Measurements from ENCODE around the gene CCL7. TPM values are rescaled to one million over a fixed set of nuclear protein-coding genes. Genes with fewer than 3 reads are reported as not detected.
A peak's percentile ranks its signal among the peaks of the same experiment; 100 is the strongest.
"Not testable (repeated sequence)": the region's sequence is repeated elsewhere in the genome, so short reads cannot be mapped to it uniquely, and the experiment has no call there.

CCL7 gene
- total RNA-seq (not detected), polyA plus RNA-seq (0.15 TPM)

DNA sequence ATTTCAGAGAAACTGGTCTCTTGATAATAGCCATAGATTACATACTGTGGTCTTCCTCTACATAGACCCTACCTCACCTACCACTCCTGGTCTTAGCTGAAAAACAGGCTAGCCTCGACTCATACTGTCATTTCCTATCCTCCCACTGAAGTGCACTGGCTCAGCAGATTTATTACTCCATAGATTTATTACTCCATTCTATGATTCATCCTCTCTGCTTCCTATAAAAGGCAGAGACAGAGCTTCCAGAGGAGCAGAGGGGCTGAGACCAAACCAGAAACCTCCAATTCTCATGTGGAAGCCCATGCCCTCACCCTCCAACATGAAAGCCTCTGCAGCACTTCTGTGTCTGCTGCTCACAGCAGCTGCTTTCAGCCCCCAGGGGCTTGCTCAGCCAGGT, at the start of gene CCL7:
CCL7 (plus strand) TSS at position 253 of the 400 bp plus-strand sequence; CDS start at position 323, 70 bp downstream.
- WGBS = 10% methylated on average over 1 of the region's 1 CpG
- DNase-seq (ENCODE audit: extremely low spot score) = no peak
- H3K27ac ChIP-seq (ENCODE audit: low read depth) = no peak within 1 kb of the TSS
- no peaks in the 10 kb centered on the region for H3K4me1 ChIP-seq (ENCODE audit: insufficient read depth)
- no peaks in the 10 kb centered on the region for H3K36me3 ChIP-seq (ENCODE audit: insufficient read depth)
- no peak within 1 kb of the TSS for H3K4me3 ChIP-seq (ENCODE audit: low read depth, low read length)

DNA sequence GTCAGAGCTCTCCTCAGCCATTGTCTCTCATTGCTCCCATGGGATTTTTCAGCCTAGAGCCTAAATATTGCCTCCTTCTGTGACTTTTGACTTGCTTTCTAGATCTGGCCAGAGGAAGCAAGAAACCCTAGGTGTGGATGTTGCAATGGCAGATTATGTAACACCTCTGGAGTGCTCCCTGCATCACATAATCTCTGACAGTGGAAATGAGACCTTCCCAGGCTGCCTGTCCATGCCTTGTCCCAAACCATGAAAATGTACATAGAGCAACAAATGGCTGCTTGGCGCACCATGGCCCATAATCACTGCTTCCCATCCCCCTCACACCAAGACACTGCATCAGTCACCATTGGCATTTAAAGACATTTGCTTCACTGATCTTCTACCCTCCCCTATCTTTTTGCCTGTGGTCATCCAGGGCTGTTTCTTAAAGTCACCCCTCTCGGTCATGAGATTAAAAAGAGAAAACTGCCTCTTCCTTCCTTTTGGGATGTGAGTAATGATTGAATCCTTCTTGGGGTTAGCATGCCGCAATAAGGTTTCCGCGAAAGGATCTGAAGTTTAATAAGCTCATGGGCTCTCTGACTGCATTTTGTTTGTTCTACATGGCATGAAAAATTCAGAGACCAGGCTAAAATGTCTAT, 49.1 kb upstream of the CCL7 start:
- Histone ChIP-seq H3K4me1 (ENCODE audit: insufficient read depth) (no peaks in the 10 kb centered on the region), H3K36me3 (ENCODE audit: insufficient read depth) (no peaks in the 10 kb centered on the region), H3K4me3 (ENCODE audit: low read depth, low read length) (no peak overlapping the region), H3K27ac (ENCODE audit: low read depth) (no peak overlapping the region)
- no peak for DNase-seq (ENCODE audit: extremely low spot score)
- 85% methylated on average over 5 of the region's 5 CpGs for WGBS

DNA sequence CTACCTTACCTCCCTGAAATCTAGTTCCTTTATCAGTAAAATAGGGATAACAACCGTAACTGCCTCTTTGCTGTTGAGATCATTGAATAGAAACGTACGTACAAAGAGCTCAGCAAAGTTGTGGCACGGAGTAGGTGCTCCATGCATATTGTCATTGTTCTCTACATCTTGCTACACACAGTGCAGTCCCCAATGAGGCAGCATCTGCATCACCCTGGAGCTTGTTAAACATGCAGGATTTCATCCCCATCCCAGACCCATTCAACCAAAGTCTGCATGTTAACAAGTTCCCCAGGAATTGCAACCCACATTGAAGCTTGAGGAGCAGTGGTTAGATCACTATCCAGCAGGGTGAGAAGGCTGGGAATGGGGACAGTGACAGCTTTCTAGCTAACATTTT, 48.6 kb upstream of the CCL7 start:
- H3K27ac ChIP-seq (ENCODE audit: low read depth) = no peak overlapping the region
- DNase-seq (ENCODE audit: extremely low spot score) = no peak
- 85% methylated on average over 4 of the region's 4 CpGs for WGBS
- H3K36me3 ChIP-seq (ENCODE audit: insufficient read depth) = no peaks in the 10 kb centered on the region
- H3K4me1 ChIP-seq (ENCODE audit: insufficient read depth) = no peaks in the 10 kb centered on the region
- H3K4me3 ChIP-seq (ENCODE audit: low read depth, low read length) = no peak overlapping the region

DNA sequence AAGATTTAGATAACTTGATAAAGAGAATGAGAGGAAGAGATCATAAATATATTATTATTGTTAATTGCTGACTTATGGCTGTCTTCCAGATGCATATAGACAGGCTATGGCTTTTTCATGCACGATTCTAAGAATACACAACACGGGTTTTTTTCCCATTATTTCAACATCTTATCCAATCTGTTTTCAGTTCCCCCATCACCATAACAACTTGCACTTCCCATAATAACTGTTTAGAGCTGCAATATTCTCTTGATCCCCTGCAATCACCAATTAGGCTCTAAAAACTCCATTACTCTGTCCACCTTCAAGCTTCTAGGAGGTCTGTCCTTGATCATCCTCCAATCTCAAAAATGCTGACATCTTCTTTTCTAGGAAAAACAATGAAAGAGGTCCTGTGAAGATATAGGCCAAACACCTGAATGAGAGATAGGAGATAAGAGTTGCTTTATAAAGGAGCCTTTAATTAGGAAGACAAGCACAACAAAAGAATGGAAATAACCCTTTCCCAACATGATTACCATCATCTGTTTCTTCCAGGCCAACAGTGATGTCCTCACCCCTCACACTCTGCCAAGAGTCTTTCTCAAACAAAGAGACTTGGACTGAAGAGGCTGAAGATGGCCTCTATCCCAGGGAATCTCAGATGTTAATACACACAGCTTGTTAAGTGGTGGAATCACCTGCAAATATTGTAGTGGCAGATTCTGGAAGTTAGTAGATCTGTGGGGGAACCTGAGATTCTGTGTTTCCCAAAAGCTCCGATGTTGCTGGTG, 47.1 kb upstream of the CCL7 start:
- WGBS = 70% methylated on average over 3 of the region's 3 CpGs
- no peak for DNase-seq (ENCODE audit: extremely low spot score)

GRCh38 chr17:34225046-34225445, 45.0 kb upstream of the CCL7 start:
- Histone ChIP-seq H3K27ac (ENCODE audit: low read depth) (no peak overlapping the region), H3K4me1 (ENCODE audit: insufficient read depth) (no peaks in the 10 kb centered on the region), H3K36me3 (ENCODE audit: insufficient read depth) (no peaks in the 10 kb centered on the region), H3K4me3 (ENCODE audit: low read depth, low read length) (no peak overlapping the region)
- WGBS = 91% methylated on average over 9 of the region's 9 CpGs
- DNase-seq (ENCODE audit: extremely low spot score) = no peak

More for the DNA sequence above, 47.1 kb upstream of the CCL7 start:
- Histone ChIP-seq H3K4me3 (ENCODE audit: low read depth, low read length) (no peak overlapping the region), H3K27ac (ENCODE audit: low read depth) (no peak overlapping the region), H3K36me3 (ENCODE audit: insufficient read depth) (no peaks in the 10 kb centered on the region), H3K4me1 (ENCODE audit: insufficient read depth) (no peaks in the 10 kb centered on the region)

DNA sequence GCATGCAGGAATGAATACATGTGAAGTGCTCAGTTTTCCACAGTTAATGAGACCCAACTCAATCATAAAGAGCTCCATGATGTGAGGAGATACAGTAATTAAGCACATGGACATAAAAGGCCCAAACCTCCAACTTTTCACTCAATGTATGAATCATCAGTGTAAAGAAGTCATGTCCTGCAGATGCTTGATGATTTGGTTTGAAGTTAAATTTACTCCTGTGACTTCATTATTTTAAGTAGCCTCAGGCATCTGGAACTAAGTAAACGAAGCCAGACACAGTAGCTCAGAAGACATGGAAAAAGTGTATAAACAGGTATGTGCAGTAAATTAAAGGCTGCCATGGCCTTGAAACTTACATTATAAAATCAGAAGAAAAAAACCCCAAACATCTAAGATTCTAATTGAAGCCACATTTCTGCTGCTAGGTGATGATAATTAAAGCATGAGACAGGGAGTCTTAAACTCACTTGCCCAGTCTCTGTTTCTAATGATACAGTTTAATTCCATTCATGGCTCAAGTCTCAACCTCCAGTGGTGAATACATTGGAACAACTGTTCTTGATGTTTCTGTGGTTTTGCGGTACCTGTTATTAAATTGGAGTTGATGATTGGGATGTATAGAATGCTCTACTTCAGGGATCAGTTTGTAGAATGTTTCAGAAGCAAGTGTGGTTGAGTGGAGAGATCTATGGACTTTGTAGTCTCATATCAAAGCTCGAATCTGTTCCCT, 43.8 kb upstream of the CCL7 start:
- 77% methylated on average over 3 of the region's 3 CpGs for WGBS
- H3K4me1 ChIP-seq (ENCODE audit: insufficient read depth) = no peaks in the 10 kb centered on the region

DNA sequence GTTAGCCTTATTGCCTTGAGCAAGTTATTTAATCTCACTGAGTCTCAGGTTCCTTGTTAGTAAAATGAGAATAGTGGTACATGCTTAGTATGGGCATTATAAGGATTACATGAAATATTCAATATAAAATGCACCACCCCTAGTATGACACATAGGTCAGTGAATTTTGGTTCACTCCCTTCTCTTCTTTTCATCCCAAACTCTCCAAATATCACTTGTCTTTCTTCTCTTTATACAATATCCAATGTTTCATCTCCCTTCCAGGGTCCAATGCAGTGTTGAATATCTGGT, 43.3 kb upstream of the CCL7 start:
- Histone ChIP-seq H3K27ac (ENCODE audit: low read depth) (no peak overlapping the region), H3K36me3 (ENCODE audit: insufficient read depth) (no peaks in the 10 kb centered on the region), H3K4me3 (ENCODE audit: low read depth, low read length) (no peak overlapping the region), H3K4me1 (ENCODE audit: insufficient read depth) (no peaks in the 10 kb centered on the region)
- DNase-seq (ENCODE audit: extremely low spot score) = no peak

More for the DNA sequence above, 43.8 kb upstream of the CCL7 start:
- Histone ChIP-seq H3K27ac (ENCODE audit: low read depth) (no peak overlapping the region), H3K4me3 (ENCODE audit: low read depth, low read length) (no peak overlapping the region), H3K36me3 (ENCODE audit: insufficient read depth) (no peaks in the 10 kb centered on the region)
- DNase-seq (ENCODE audit: extremely low spot score) = no peak

DNA sequence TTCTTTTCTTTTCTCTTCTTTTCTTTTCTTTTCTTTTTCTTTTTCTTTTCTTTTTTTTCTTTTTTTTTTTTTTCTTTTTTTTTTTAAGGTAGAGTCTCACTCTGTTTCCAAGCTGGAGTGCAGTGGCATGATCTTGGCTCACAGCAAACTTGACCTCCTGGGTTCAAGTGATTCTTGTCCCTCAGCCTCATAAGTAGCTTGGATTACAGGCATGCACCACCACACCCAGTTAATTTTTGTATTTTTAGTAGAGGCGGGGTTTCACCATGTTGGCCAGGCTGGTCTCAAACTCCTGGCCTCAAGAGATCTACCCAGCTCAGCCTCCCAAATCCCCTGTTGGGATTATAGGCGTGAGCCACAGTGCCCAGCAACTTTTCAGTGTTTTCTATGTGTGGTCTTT, 42.7 kb upstream of the CCL7 start:
- not testable (repeated sequence) for H3K27ac ChIP-seq (ENCODE audit: low read depth); DNase-seq (ENCODE audit: extremely low spot score); H3K4me1 ChIP-seq (ENCODE audit: insufficient read depth); H3K4me3 ChIP-seq (ENCODE audit: low read depth, low read length); H3K36me3 ChIP-seq (ENCODE audit: insufficient read depth)
- WGBS = 85% methylated on average over 2 of the region's 2 CpGs

- no peaks in the 10 kb centered on the region for H3K36me3 ChIP-seq (ENCODE audit: insufficient read depth)
- no peak for DNase-seq (ENCODE audit: extremely low spot score)
- WGBS = 54% methylated on average over 3 of the region's 3 CpGs
- H3K4me3 ChIP-seq (ENCODE audit: low read depth, low read length) = no peak overlapping the region
- H3K4me1 ChIP-seq (ENCODE audit: insufficient read depth) = no peaks in the 10 kb centered on the region
- H3K27ac ChIP-seq (ENCODE audit: low read depth) = no peak overlapping the region
These were observed 42.3 kb upstream of the CCL7 start for GRCh38 chr17:34227707-34228106.

- no peak overlapping the region for H3K27ac ChIP-seq (ENCODE audit: low read depth)
- no peaks in the 10 kb centered on the region for H3K4me1 ChIP-seq (ENCODE audit: insufficient read depth)
- H3K4me3 ChIP-seq (ENCODE audit: low read depth, low read length) = no peak overlapping the region
- no peak for DNase-seq (ENCODE audit: extremely low spot score)
- 73% methylated on average over 4 of the region's 4 CpGs for WGBS
- H3K36me3 ChIP-seq (ENCODE audit: insufficient read depth) = no peaks in the 10 kb centered on the region
These were observed 41.2 kb upstream of the CCL7 start for GRCh38 chr17:34228781-34229180.

- no peaks in the 10 kb centered on the region for H3K36me3 ChIP-seq (ENCODE audit: insufficient read depth)
- WGBS = 84% methylated on average over 1 of the region's 1 CpG
- H3K27ac ChIP-seq (ENCODE audit: low read depth) = no peak overlapping the region
These were observed 39.7 kb upstream of the CCL7 start for GRCh38 chr17:34230342-34230741.

DNA sequence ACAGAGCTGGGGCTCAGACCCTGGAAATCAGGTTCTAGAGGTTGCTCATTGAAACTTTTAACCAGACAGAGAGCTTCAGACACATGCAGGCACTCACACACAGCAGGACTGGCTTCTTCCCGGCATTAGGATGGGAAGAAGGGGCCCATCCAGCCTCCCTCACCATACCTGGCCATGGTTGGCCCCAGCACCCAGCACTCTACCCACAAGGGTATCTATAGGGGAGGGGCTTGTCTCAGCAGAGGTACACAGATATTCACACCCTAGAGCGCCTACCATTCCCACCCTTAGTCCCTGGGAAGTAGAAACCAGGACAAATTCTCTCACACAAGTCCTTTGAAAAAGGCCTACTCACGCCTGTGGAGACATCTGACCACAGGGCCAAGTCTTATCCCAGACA, 35.4 kb upstream of the CCL7 start:
- DNase-seq (ENCODE audit: extremely low spot score) = no peak
- H3K27ac ChIP-seq (ENCODE audit: low read depth) = peak overlapping the region; percentile 11
- no peaks in the 10 kb centered on the region for H3K36me3 ChIP-seq (ENCODE audit: insufficient read depth)
- H3K4me3 ChIP-seq (ENCODE audit: low read depth, low read length) = no peak overlapping the region
- WGBS = 84% methylated on average over 3 of the region's 3 CpGs
- no peaks in the 10 kb centered on the region for H3K4me1 ChIP-seq (ENCODE audit: insufficient read depth)

More at GRCh38 chr17:34230342-34230741, 39.7 kb upstream of the CCL7 start:
- no peak overlapping the region for H3K4me3 ChIP-seq (ENCODE audit: low read depth, low read length)
- no peaks in the 10 kb centered on the region for H3K4me1 ChIP-seq (ENCODE audit: insufficient read depth)
- no peak for DNase-seq (ENCODE audit: extremely low spot score)

DNA sequence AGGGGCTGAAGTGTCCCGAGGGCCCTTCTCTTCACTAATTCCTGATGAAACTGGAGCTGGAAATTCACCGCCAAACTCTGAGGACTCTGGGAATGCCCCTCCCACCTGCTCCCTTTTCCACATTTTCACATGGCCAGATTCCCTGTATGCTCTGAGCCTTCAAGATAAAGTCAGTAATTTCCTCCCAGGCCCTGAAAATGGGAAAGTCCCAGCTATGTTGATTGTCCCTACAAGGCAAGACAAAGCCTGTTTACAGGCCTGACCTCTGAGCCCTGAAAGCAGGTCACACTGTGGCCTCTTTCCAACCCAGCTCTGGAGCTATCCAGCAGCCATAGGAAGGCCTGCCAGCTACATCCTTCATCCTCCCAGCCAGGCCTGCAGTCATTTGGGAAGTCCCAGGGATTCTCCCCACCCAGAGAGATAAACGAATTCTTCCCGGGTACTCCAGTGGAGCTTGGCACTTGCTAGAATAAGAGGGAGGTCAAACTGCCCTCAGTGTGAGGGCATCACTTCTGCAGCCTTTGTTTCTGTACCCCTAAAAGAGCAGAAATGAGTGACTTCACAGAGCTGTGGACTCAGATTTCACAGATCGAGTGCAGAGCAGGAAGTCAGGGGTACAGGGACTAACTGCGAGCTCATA, 34.5 kb upstream of the CCL7 start:
- Histone ChIP-seq H3K4me1 (ENCODE audit: insufficient read depth) (no peaks in the 10 kb centered on the region), H3K36me3 (ENCODE audit: insufficient read depth) (no peaks in the 10 kb centered on the region), H3K4me3 (ENCODE audit: low read depth, low read length) (no peak overlapping the region), H3K27ac (ENCODE audit: low read depth) (no peak overlapping the region)
- WGBS = 19% methylated on average over 6 of the region's 6 CpGs
- no peak for DNase-seq (ENCODE audit: extremely low spot score)
